Dermis blood vessel endothelial cell (primary cell): ENCODE data around the gene NAPEPLD. TPM values are rescaled to one million over a fixed set of nuclear protein-coding genes. Genes with fewer than 3 reads are reported as not detected.
"Not testable (repeated sequence)": the region's sequence is repeated elsewhere in the genome, so short reads cannot be mapped to it uniquely, and the experiment has no call there.

ENCODE experiments used
- DNase-seq: peaks from one replicate; pipeline ENCODE4 v3.0.0; 2010
- total RNA-seq: library from RNA; depleted of rRNA; stranded (reverse); fragments of >200 nt; gene quantifications from 2 replicates; pipeline ENCODE4 v1.2.3, GENCODE V29; 2014

The NAPEPLD gene
- total RNA-seq, 1 donor from 2014 or later: 5.4 TPM

GRCh38 chr7:103143868-103144267, 5.0 kb downstream of the NAPEPLD start:
- no peak for DNase-seq

- peak; percentile 13 for DNase-seq
Observed at GRCh38 chr7:103142494-103142893, 6.4 kb downstream of the NAPEPLD start.

- DNase-seq: peak; percentile 15
Observed at GRCh38 chr7:103141753-103142404, 7.0 kb downstream of the NAPEPLD start.

- no peak for DNase-seq
Observed at GRCh38 chr7:103140685-103141084, 8.2 kb downstream of the NAPEPLD start.

GRCh38 chr7:103140061-103140460, 8.8 kb downstream of the NAPEPLD start:
- DNase-seq: no peak

- DNase-seq: no peak
Observed at GRCh38 chr7:103134836-103135554, 13.9 kb downstream of the NAPEPLD start.

- DNase-seq: no peak
Observed at GRCh38 chr7:103132995-103133688, 15.8 kb downstream of the NAPEPLD start.

GRCh38 chr7:103130901-103131624, 17.8 kb downstream of the NAPEPLD start:
- no peak for DNase-seq

- DNase-seq: no peak
Observed at GRCh38 chr7:103129702-103130549, 19.0 kb downstream of the NAPEPLD start.

GRCh38 chr7:103127006-103127405, 21.9 kb downstream of the NAPEPLD start:
- no peak for DNase-seq

- no peak for DNase-seq
Observed at GRCh38 chr7:103124429-103124979, 24.4 kb downstream of the NAPEPLD start.

- no peak for DNase-seq
Observed at GRCh38 chr7:103123529-103123928, 25.4 kb downstream of the NAPEPLD start.

GRCh38 chr7:103121641-103122040, 27.3 kb downstream of the NAPEPLD start:
- no peak for DNase-seq

- no peak for DNase-seq
Observed at GRCh38 chr7:103120362-103120761, 28.5 kb downstream of the NAPEPLD start.

GRCh38 chr7:103119791-103120291, 29.1 kb downstream of the NAPEPLD start:
- DNase-seq: no peak

- DNase-seq: no peak
Observed at GRCh38 chr7:103117465-103117864, 31.4 kb downstream of the NAPEPLD start.

- DNase-seq: no peak
Observed at GRCh38 chr7:103116991-103117390, 31.9 kb downstream of the NAPEPLD start.

GRCh38 chr7:103116511-103116910, 32.4 kb downstream of the NAPEPLD start:
- no peak for DNase-seq

- DNase-seq: no peak
Observed at GRCh38 chr7:103115771-103116170, 33.1 kb downstream of the NAPEPLD start.

- DNase-seq: no peak
Observed at GRCh38 chr7:103114576-103115008, 34.3 kb downstream of the NAPEPLD start.

GRCh38 chr7:103113164-103113563, 35.7 kb downstream of the NAPEPLD start:
- peak; percentile 20 for DNase-seq

- DNase-seq: not testable (repeated sequence)
Observed at GRCh38 chr7:103106703-103107070, 42.2 kb downstream of the NAPEPLD start.
